ENCODE data around the gene CALM3. TPM values are rescaled to one million over a fixed set of nuclear protein-coding genes. Genes with fewer than 3 reads are reported as not detected.
"Not testable (repeated sequence)": the region's sequence is repeated elsewhere in the genome, so short reads cannot be mapped to it uniquely, and the experiment has no call there.

The CALM3 gene
- total and polyA plus RNA-seq, 2 experiments from 2014 or later = 217 to 271 TPM

- H3K4me3 ChIP-seq = peak overlapping the region; percentile 67
- peak overlapping the region; percentile 83 for H3K4me2 ChIP-seq (ENCODE audit: unreplicated experiment)
- peaks cover 18% of the 10 kb centered on the region for H3F3A ChIP-seq (ENCODE audit: insufficient read depth)
- 91 to 92% methylated on average over 35 of the region's 35 CpGs for WGBS, 2 experiments (ENCODE audit: low coverage in 1 of 2, low lambda C conversion rate in 2 of 2, missing lambda C conversion rate in 2 of 2)
- peak overlapping the region; percentile 78; the same call in 1 of the 2 replicates for H2AFZ ChIP-seq
- H3K27me3 ChIP-seq (replicated peaks; ENCODE audit: insufficient read depth) = no peaks in the 10 kb centered on the region
- H3K4me1 ChIP-seq (ENCODE audit: insufficient read depth) = peaks cover 29% of the 10 kb centered on the region
- in situ Hi-C loops (cut with MboI) = no loop called here
- peak overlapping the region; percentile 94 for H3K27ac ChIP-seq
- H3K36me3 ChIP-seq (ENCODE audit: low read depth) = no peaks in the 10 kb centered on the region
- peak overlapping the region; percentile 75 for H3K9ac ChIP-seq
- no peaks in the 10 kb centered on the region for H3K9me2 ChIP-seq (ENCODE audit: insufficient read depth)
- no peaks in the 10 kb centered on the region for H4K20me1 ChIP-seq (ENCODE audit: insufficient read depth)
- H3K9me3 ChIP-seq (ENCODE audit: low read depth) = no peaks in the 10 kb centered on the region
- H3K79me2 ChIP-seq (ENCODE audit: insufficient read depth) = peaks cover 26% of the 10 kb centered on the region
- no peak for TF ChIP-seq EZH2phosphoT487 (IDR thresholded peaks at IDR 0.05; ENCODE audit: insufficient read depth, low read depth)
- TF ChIP-seq EZH2 (IDR thresholded peaks at IDR 0.05; ENCODE audit: insufficient read depth, poor library complexity, severe bottlenecking) = no peak
- DNase-seq = no peak
Measured at GRCh38 chr19:46623915-46624502, 22.9 kb downstream of the CALM3 start.

- peaks cover 26% of the 10 kb centered on the region for H3K79me2 ChIP-seq (ENCODE audit: insufficient read depth)
- H3K36me3 ChIP-seq (ENCODE audit: low read depth) = no peaks in the 10 kb centered on the region
- H3K9ac ChIP-seq = peak within 1 kb of the TSS; percentile 75
- H3K4me2 ChIP-seq (ENCODE audit: unreplicated experiment) = peak within 1 kb of the TSS; percentile 83
- WGBS, 2 experiments (ENCODE audit: low coverage in 1 of 2, low lambda C conversion rate in 2 of 2, missing lambda C conversion rate in 2 of 2) = 0 to 2% methylated on average over 2 to 13 of the region's 13 CpGs
- H3K4me1 ChIP-seq (ENCODE audit: insufficient read depth) = peaks cover 21% of the 10 kb centered on the region
- peak within 1 kb of the TSS; percentile 78 for H2AFZ ChIP-seq
- in situ Hi-C loops (cut with MboI) = no loop called here
- H3K27me3 ChIP-seq (replicated peaks; ENCODE audit: insufficient read depth) = no peaks in the 10 kb centered on the region
- TF ChIP-seq EZH2phosphoT487 (IDR thresholded peaks at IDR 0.05; ENCODE audit: insufficient read depth, low read depth) (no peak), EZH2 (IDR thresholded peaks at IDR 0.05; ENCODE audit: insufficient read depth, poor library complexity, severe bottlenecking) (no peak)
- DNase-seq = peak; percentile 92
- H3K4me3 ChIP-seq = peak within 1 kb of the TSS; percentile 67
- no peaks in the 10 kb centered on the region for H4K20me1 ChIP-seq (ENCODE audit: insufficient read depth)
- no peaks in the 10 kb centered on the region for H3K9me3 ChIP-seq (ENCODE audit: low read depth)
- peaks cover 8% of the 10 kb centered on the region for H3F3A ChIP-seq (ENCODE audit: insufficient read depth)
- H3K9me2 ChIP-seq (ENCODE audit: insufficient read depth) = no peaks in the 10 kb centered on the region
- H3K27ac ChIP-seq = peak within 1 kb of the TSS; percentile 94
Measured at GRCh38 chr19:46624958-46625661, 24.0 kb downstream of the CALM3 start, which contains the start of gene PTGIR. Gene PTGIR (minus strand): TSS chr19:46625089. CDS start chr19:46624225, 864 bp downstream.

- no peaks in the 10 kb centered on the region for H3K9me2 ChIP-seq (ENCODE audit: insufficient read depth)
- DNase-seq = no peak
- no peaks in the 10 kb centered on the region for H3K9me3 ChIP-seq (ENCODE audit: low read depth)
- TF ChIP-seq EZH2 (IDR thresholded peaks at IDR 0.05; ENCODE audit: insufficient read depth, poor library complexity, severe bottlenecking) (no peak), EZH2phosphoT487 (IDR thresholded peaks at IDR 0.05; ENCODE audit: insufficient read depth, low read depth) (no peak)
- in situ Hi-C loops (cut with MboI) = no loop called here
- peak overlapping the region; percentile 94 for H3K27ac ChIP-seq
- H3K4me1 ChIP-seq (ENCODE audit: insufficient read depth) = peaks cover 20% of the 10 kb centered on the region
- 56 to 65% methylated on average over 11 to 12 of the region's 12 CpGs for WGBS, 2 experiments (ENCODE audit: low coverage in 1 of 2, low lambda C conversion rate in 2 of 2, missing lambda C conversion rate in 2 of 2)
- no peaks in the 10 kb centered on the region for H4K20me1 ChIP-seq (ENCODE audit: insufficient read depth)
- no peak overlapping the region for H3K4me3 ChIP-seq
- peak overlapping the region; percentile 83 for H3K4me2 ChIP-seq (ENCODE audit: unreplicated experiment)
- no peaks in the 10 kb centered on the region for H3K36me3 ChIP-seq (ENCODE audit: low read depth)
- H3F3A ChIP-seq (ENCODE audit: insufficient read depth) = peaks cover 7% of the 10 kb centered on the region
- H3K27me3 ChIP-seq (replicated peaks; ENCODE audit: insufficient read depth) = no peaks in the 10 kb centered on the region
- peaks cover 26% of the 10 kb centered on the region for H3K79me2 ChIP-seq (ENCODE audit: insufficient read depth)
- H3K9ac ChIP-seq = peak overlapping the region; percentile 75; the same call in 1 of the 2 replicates
- peak overlapping the region; percentile 78; the same call in 1 of the 2 replicates for H2AFZ ChIP-seq
Measured at GRCh38 chr19:46625731-46626130, 24.6 kb downstream of the CALM3 start.

- no peak overlapping the region for H3K27ac ChIP-seq
- in situ Hi-C loops (cut with MboI) = no loop called here
Measured at GRCh38 chr19:46626446-46626845, 25.3 kb downstream of the CALM3 start.

GRCh38 chr19:46628970-46629369 lies 27.8 kb downstream of the CALM3 start:
- H3K4me3 ChIP-seq; H3K36me3 ChIP-seq (ENCODE audit: low read depth); H3K79me2 ChIP-seq (ENCODE audit: insufficient read depth); H3K4me2 ChIP-seq (ENCODE audit: unreplicated experiment); in situ Hi-C loops (cut with MboI); DNase-seq; H3K9me2 ChIP-seq (ENCODE audit: insufficient read depth); H3K9me3 ChIP-seq (ENCODE audit: low read depth); H4K20me1 ChIP-seq (ENCODE audit: insufficient read depth); H3K9ac ChIP-seq; H3K27me3 ChIP-seq (replicated peaks; ENCODE audit: insufficient read depth); H3K27ac ChIP-seq; H2AFZ ChIP-seq: not testable (repeated sequence)
- Histone ChIP-seq H3K4me1 (ENCODE audit: insufficient read depth) (peaks cover 38% of the 10 kb centered on the region), H3F3A (ENCODE audit: insufficient read depth) (peaks cover 11% of the 10 kb centered on the region)
- WGBS, 2 experiments (ENCODE audit: low coverage in 1 of 2, low lambda C conversion rate in 2 of 2, missing lambda C conversion rate in 2 of 2) = 98% methylated on average over 7 of the region's 7 CpGs

More at GRCh38 chr19:46626446-46626845, 25.3 kb downstream of the CALM3 start:
- Histone ChIP-seq H3K79me2 (ENCODE audit: insufficient read depth) (peaks cover 23% of the 10 kb centered on the region), H3K9ac (no peak overlapping the region), H3F3A (ENCODE audit: insufficient read depth) (peaks cover 7% of the 10 kb centered on the region), H3K36me3 (ENCODE audit: low read depth) (no peaks in the 10 kb centered on the region), H3K9me2 (ENCODE audit: insufficient read depth) (no peaks in the 10 kb centered on the region), H3K4me3 (no peak overlapping the region), H4K20me1 (ENCODE audit: insufficient read depth) (no peaks in the 10 kb centered on the region), H2AFZ (no peak overlapping the region), H3K4me2 (ENCODE audit: unreplicated experiment) (no peak overlapping the region), H3K4me1 (ENCODE audit: insufficient read depth) (peaks cover 28% of the 10 kb centered on the region), H3K27me3 (replicated peaks; ENCODE audit: insufficient read depth) (no peaks in the 10 kb centered on the region), H3K9me3 (ENCODE audit: low read depth) (no peaks in the 10 kb centered on the region)
- DNase-seq = no peak
- TF ChIP-seq EZH2phosphoT487 (IDR thresholded peaks at IDR 0.05; ENCODE audit: insufficient read depth, low read depth) (no peak), EZH2 (IDR thresholded peaks at IDR 0.05; ENCODE audit: insufficient read depth, poor library complexity, severe bottlenecking) (no peak)
- 84 to 85% methylated on average over 14 of the region's 14 CpGs for WGBS, 2 experiments (ENCODE audit: low coverage in 1 of 2, low lambda C conversion rate in 2 of 2, missing lambda C conversion rate in 2 of 2)
